Sigmoid colon (tissue), 7 donors: ENCODE data around the gene ETDA. TPM values are rescaled to one million over a fixed set of nuclear protein-coding genes. Genes with fewer than 3 reads are reported as not detected.
"Not testable (repeated sequence)": the region's sequence is repeated elsewhere in the genome, so short reads cannot be mapped to it uniquely, and the experiment has no call there.

Experiments used
- DNase-seq: peaks from one replicate; pipeline ENCODE4 v3.0.0-alpha.2; 2019
- H3K27ac ChIP-seq, 4 donors: fragments of 200-600 bp; sonication (generic); one replicate each; pipeline ENCODE4 v1.5.1; 2016 to 2019; ENCODE audit warnings: mild to moderate bottlenecking in 1 of 4
- H3K27me3 ChIP-seq, 3 donors: fragments of 200-600 bp; sonication (generic); one replicate each; pipeline ENCODE4 v1.5.1; 2019; ENCODE audit warnings: mild to moderate bottlenecking in 1 of 3
- H3K36me3 ChIP-seq, 4 donors: fragments of 200-600 bp; sonication (generic); one replicate each; pipeline ENCODE4 v1.5.1; 2016 to 2019
- H3K4me1 ChIP-seq, 4 donors: fragments of 200-600 bp; sonication (generic); one replicate each; pipeline ENCODE4 v1.5.1; 2017 to 2019
- H3K4me3 ChIP-seq, 4 donors: fragments of 200-600 bp; sonication (generic); one replicate each; pipeline ENCODE4 v1.5.1; 2017 to 2019; ENCODE audit warnings: mild to moderate bottlenecking in 2 of 4, moderate library complexity in 1 of 4
- H3K9me3 ChIP-seq, 4 donors: fragments of 200-600 bp in 3 of 4; sonication (generic) in 3 of 4; one replicate each; pipeline versions ENCODE4 v1.5.1 to v1.6.1; 2013 to 2019
- CTCF ChIP-seq, 4 experiments: fragments of 450-650 bp in 3 of 4; fragments of 200-600 bp in 1 of 4; IDR thresholded peaks; one replicate each; pipeline ENCODE4 v1.5.1; 2016 to 2019; ENCODE audit warnings: antibody characterized with exemption in 4 of 4, mild to moderate bottlenecking in 3 of 4, moderate library complexity in 2 of 4
- EP300 ChIP-seq, 4 donors: sonication (generic); formaldehyde crosslinking; IDR thresholded peaks; one replicate each; pipeline ENCODE4 v1.6.1; 2017; ENCODE audit warnings: antibody characterized with exemption in 4 of 4
- POLR2A ChIP-seq, 2 donors: fragments of 450-650 bp; IDR thresholded peaks; one replicate each; pipeline ENCODE4 v1.6.1; 2016; ENCODE audit warnings: antibody characterized with exemption in 2 of 2, mild to moderate bottlenecking in 2 of 2, moderate library complexity in 2 of 2
- POLR2AphosphoS5 ChIP-seq, 4 donors: sonication (generic); formaldehyde crosslinking; IDR thresholded peaks; one replicate each; pipeline ENCODE4 v1.6.1; 2017; ENCODE audit warnings: antibody characterized with exemption in 4 of 4
- WGBS, 2 donors: extraction: QIAGEN DNeasy Blood & Tissue Kit; methylation state at CpG; one replicate each; pipeline ENCODE4 v1.1.7; 2013; 5-methylcytosine and 5-hydroxymethylcytosine counted together
- intact Hi-C: fragments of 100-400 bp; cut with DNase I; formaldehyde crosslinking; loops from one replicate; pipeline ENCODE4 v1.15.1; 2023
- polyA plus RNA-seq, 3 donors: library from polyadenylated mRNA; stranded (reverse); fragments of 200-250 nt; gene quantifications; one replicate each; pipeline ENCODE4 v1.2.3, GENCODE V29; 2013
- total RNA-seq, 4 donors: library from RNA; depleted of rRNA; stranded (reverse); fragments of >200 nt; gene quantifications; one replicate each; pipeline ENCODE4 v1.1.0, GENCODE V29; 2016
- donor health status: healthy with polysubstance abuse.
- donor health status: Bipolar disorder and iron deficiency.
- donor health status: healthy.

ETDA gene
- total and polyA plus RNA-seq, 7 donors = not detected

GRCh38 chrX:135257469-135257868 lies 5.6 kb downstream of the ETDA start:
- Histone ChIP-seq H3K4me1 (no peaks in the 10 kb centered on the region), H3K4me3 (no peak overlapping the region), H3K36me3 (no peaks in the 10 kb centered on the region), H3K27ac (no peak overlapping the region), H3K9me3 (no peaks in the 10 kb centered on the region), H3K27me3 (no peaks in the 10 kb centered on the region)
- no peak for TF ChIP-seq POLR2AphosphoS5 (IDR thresholded peaks at IDR 0.05)
- no peak for TF ChIP-seq CTCF (IDR thresholded peaks at IDR 0.05)
- TF ChIP-seq EP300 (IDR thresholded peaks at IDR 0.05) = no peak
- no peak for TF ChIP-seq POLR2A (IDR thresholded peaks at IDR 0.05)
- intact Hi-C loops = no loop called here
- 96 to 97% methylated on average over 6 of the region's 6 CpGs for WGBS, 2 donors
- no peak for DNase-seq

DNA sequence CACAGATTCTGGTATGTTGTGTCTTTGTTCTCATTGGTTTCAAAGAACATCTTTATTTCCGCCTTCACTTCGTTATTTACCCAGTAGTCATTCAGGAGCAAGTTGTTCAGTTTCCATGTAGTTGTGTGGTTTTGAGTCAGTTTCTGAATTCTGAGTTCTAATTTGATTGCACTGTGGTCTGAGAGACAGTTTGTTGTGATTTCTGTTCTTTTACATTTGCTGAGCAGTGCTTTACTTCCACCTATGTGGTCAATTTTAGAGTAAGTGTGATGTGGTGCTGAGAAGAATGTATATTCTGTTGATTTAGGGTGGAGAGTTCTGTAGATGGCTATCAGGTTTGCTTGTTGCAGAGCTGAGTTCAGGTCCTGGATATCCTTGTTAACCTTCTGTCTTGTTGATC lies 9.1 kb downstream of the ETDA start:
- H3K36me3 ChIP-seq, intact Hi-C loops, H3K27ac ChIP-seq, DNase-seq, H3K4me1 ChIP-seq, H3K27me3 ChIP-seq, H3K9me3 ChIP-seq, H3K4me3 ChIP-seq: not testable (repeated sequence)
- WGBS, 2 donors = 88 to 91% methylated on average over 2 of the region's 2 CpGs

DNA sequence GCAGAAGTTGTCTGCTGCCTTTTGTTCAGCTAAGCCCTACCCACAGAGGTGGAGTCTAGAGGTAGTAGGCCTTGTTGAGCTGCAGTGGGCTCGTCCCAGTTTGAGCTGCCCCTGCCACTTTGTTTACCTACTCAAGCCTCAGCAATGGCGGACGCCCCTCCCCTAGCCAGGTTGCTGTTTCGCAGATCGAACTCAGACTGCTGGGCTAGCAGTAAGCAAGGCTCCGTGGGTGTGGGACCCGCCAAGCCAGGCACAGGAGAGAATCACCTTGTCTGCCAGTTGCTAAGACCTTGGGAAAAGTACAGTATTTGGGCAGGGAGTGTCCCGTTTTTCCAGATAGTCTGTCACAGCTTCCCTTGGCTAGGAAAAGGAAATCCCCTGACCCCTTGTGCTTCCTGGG lies 11.5 kb downstream of the ETDA start:
- H3K36me3 ChIP-seq, H3K27ac ChIP-seq, DNase-seq, H3K27me3 ChIP-seq, H3K4me1 ChIP-seq, H3K9me3 ChIP-seq, intact Hi-C loops, H3K4me3 ChIP-seq: not testable (repeated sequence)
- 89% methylated on average over 8 of the region's 8 CpGs for WGBS, 2 donors

DNA sequence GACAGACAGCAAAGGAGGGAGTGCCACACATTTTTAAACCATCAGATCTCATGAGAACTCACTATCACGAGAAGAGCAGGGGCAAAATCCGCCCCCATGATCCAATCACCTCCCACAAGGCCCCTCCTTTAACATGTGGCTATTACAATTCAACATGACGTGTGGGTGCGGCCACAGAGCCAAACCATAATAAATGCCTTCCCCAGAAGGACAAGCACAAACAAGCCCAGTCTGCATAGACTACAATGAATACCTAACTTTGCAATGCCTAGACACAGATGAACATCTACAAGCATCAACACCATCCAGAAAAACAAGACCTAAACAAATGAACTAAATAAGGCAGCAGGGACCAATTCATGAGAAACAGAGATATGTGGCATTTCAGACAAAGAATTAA lies 12.3 kb downstream of the ETDA start:
- Histone ChIP-seq H3K4me3 (no peak overlapping the region), H3K36me3 (no peaks in the 10 kb centered on the region)
- TF ChIP-seq POLR2A (IDR thresholded peaks at IDR 0.05) = no peak
- no peak for TF ChIP-seq CTCF (IDR thresholded peaks at IDR 0.05)
- no peak for TF ChIP-seq EP300 (IDR thresholded peaks at IDR 0.05)
- TF ChIP-seq POLR2AphosphoS5 (IDR thresholded peaks at IDR 0.05) = no peak

DNA sequence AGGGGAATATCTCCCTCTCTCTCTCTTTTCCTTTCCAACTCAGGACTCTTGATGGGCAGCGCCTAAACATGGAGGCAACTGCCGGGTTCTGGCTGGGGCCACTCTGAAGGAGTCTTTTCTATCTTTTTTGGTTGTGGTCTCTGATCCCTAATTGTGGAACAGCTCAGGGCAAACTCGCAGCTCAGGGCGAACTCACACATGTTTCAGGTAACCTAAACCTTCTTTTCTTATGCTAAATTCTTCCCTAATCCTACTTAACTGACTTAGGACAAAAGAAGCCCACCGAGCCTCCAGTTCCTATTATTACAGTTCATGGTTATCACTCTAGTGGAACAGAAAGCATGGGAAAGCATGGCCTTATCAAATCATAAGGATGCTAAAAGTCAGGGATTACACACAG lies 21.3 kb downstream of the ETDA start:
- DNase-seq = no peak
- Histone ChIP-seq H3K9me3 (peaks cover 0 to 4% (median 0%) of the 10 kb centered on the region in 4 donors), H3K27me3 (no peaks in the 10 kb centered on the region), H3K27ac (no peak overlapping the region), H3K4me1 (no peaks in the 10 kb centered on the region), H3K36me3 (no peaks in the 10 kb centered on the region), H3K4me3 (no peak overlapping the region)
- TF ChIP-seq EP300 (IDR thresholded peaks at IDR 0.05) = no peak
- no peak for TF ChIP-seq POLR2A (IDR thresholded peaks at IDR 0.05)
- no peak for TF ChIP-seq CTCF (IDR thresholded peaks at IDR 0.05)
- TF ChIP-seq POLR2AphosphoS5 (IDR thresholded peaks at IDR 0.05) = no peak
- intact Hi-C loops = no loop called here
- WGBS, 2 donors = 92 to 93% methylated on average over 5 of the region's 5 CpGs

More for the DNA sequence above, 12.3 kb downstream of the ETDA start:
- 86 to 90% methylated on average over 4 of the region's 4 CpGs for WGBS, 2 donors
- no peaks in the 10 kb centered on the region for H3K4me1 ChIP-seq
- H3K27ac ChIP-seq = no peak overlapping the region
- no peaks in the 10 kb centered on the region for H3K27me3 ChIP-seq
- intact Hi-C loops = no loop called here
- H3K9me3 ChIP-seq = peaks cover 0 to 4% (median 0%) of the 10 kb centered on the region in 4 donors
- DNase-seq = no peak

DNA sequence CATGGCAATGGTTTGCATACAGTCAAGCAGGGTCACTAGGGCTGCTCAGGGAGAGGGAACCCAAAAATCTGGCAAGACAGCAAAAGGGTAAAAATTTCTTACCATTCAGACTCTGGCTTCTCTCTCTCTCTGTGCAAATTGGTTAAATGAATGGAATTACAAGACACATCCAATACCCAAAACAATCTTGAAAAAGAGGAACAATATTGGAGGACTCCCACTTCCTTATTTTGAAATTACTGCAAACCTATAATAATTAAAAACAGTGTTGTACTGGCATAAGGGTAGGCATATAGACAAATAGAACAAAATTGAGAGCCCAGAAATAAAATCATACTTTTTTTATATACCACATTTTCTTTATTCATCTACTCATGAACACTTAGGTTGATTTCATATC lies 24.1 kb downstream of the ETDA start:
- Histone ChIP-seq H3K4me1 (no peaks in the 10 kb centered on the region), H3K4me3 (no peak overlapping the region), H3K27me3 (no peaks in the 10 kb centered on the region), H3K36me3 (no peaks in the 10 kb centered on the region), H3K27ac (no peak overlapping the region), H3K9me3 (peaks cover 0 to 5% (median 2%) of the 10 kb centered on the region in 4 donors)
- intact Hi-C loops = no loop called here
- no peak for DNase-seq
- TF ChIP-seq CTCF (IDR thresholded peaks at IDR 0.05) = no peak
- no peak for TF ChIP-seq EP300 (IDR thresholded peaks at IDR 0.05)
- TF ChIP-seq POLR2AphosphoS5 (IDR thresholded peaks at IDR 0.05) = no peak
- no peak for TF ChIP-seq POLR2A (IDR thresholded peaks at IDR 0.05)
